Duodenal mucosa (tissue), 2 donors: ENCODE results near the gene OTOF.
A peak's percentile ranks its signal among the peaks of the same experiment; 100 is the strongest.

Source experiments
- H3K27ac ChIP-seq: one replicate; pipeline ENCODE4 v1.7.0; 2013; ENCODE audit warnings: low read depth, low read length
- H3K27me3 ChIP-seq, 2 donors: one replicate each; pipeline ENCODE4 v1.7.0; 2013; ENCODE audit warnings: low read length in 2 of 2, control low read depth in 1 of 2; ENCODE audit not compliant: insufficient read depth in 2 of 2, control insufficient read depth in 1 of 2
- H3K36me3 ChIP-seq, 2 donors: one replicate each; pipeline ENCODE4 v1.7.0; 2013; ENCODE audit warnings: low read length in 2 of 2, control low read depth in 1 of 2; ENCODE audit not compliant: insufficient read depth in 2 of 2, control insufficient read depth in 1 of 2
- H3K4me1 ChIP-seq, 2 donors: one replicate each; pipeline ENCODE4 v1.7.0; 2013; ENCODE audit warnings: low read length in 2 of 2, control low read depth in 1 of 2; ENCODE audit not compliant: insufficient read depth in 2 of 2, control insufficient read depth in 1 of 2
- H3K4me3 ChIP-seq, 2 donors: one replicate each; pipeline ENCODE4 v1.7.0; 2013; ENCODE audit warnings: low read length in 2 of 2, low read depth in 1 of 2
- H3K9ac ChIP-seq, 2 donors: one replicate each; pipeline ENCODE4 v1.7.0; 2013; ENCODE audit warnings: low read length in 2 of 2, low read depth in 1 of 2
- H3K9me3 ChIP-seq, 2 donors: one replicate each; pipeline ENCODE4 v1.7.0; 2013; ENCODE audit warnings: low read length in 2 of 2, control low read depth in 1 of 2; ENCODE audit not compliant: control insufficient read depth in 1 of 2

The OTOF gene

DNA sequence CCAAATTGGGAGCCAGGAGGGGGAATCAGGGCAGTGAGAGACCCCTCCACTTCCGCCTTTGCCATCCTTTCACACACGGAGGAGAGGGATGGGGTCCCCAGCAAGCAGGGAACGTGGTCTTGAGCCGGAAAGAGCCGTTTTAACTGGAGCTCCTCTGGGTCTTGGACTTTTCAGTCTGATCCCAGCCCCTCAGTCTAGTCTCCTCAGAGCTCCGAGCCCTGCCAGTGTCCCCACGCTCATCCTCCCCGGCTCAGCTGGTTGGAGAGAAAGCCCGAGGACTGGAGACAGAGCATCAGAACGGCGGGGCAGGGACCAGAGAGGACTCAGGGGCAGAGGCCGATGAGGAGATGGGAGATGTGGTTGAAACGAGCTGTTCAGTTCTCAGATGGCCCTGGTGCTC, 26.1 kb upstream of the OTOF start:
- Histone ChIP-seq H3K36me3 (no peaks in the 10 kb centered on the region), H3K9me3 (no peaks in the 10 kb centered on the region), H3K4me3 (peak overlapping the region; percentile 58 to 64), H3K27ac (no peak overlapping the region), H3K4me1 (peaks cover 3 to 10% of the 10 kb centered on the region in 2 donors), H3K9ac (peak overlapping the region in 1 of 2 donors; percentile 32), H3K27me3 (peaks cover 0 to 5% of the 10 kb centered on the region in 2 donors)

DNA sequence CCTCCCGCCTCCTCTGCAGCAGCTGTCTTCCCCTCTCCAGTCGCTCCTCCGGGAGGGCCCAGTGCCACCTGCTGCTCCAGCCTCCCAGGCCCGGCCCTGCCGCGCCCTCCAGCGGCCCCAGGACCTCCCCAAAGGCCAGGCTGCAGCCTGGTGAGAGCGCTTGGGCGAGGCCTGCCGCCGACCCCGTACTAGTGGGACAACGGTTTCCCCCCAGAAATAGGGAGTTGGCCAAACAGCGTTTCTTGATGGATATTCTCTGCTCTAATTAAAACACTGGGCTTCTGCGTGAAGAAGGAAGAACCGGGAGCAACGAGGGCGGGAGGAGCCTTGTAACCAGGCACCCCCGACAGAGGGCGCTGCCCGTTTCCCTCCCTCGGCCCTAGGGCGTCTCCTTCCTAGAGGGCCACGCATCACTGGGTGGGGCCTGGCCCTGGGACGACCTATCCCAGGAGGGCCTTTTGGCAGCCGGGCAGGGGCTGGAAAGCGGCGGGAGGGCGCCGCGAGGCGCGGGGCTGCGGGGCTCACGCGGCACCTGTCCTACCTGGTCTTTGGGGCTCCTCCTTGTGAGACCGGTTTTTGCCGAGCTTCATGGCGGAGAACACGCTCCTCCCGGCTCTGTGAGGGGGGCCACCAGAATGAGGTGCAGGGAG, 25.4 kb upstream of the OTOF start:
- no peak overlapping the region for H3K27ac ChIP-seq
- peak overlapping the region; percentile 58 to 64 for H3K4me3 ChIP-seq
- peaks cover 3 to 10% of the 10 kb centered on the region in 2 donors for H3K4me1 ChIP-seq
- H3K9ac ChIP-seq, result peak overlapping the region; percentile 43 to 65
- no peaks in the 10 kb centered on the region for H3K9me3 ChIP-seq
- peaks cover 0 to 5% of the 10 kb centered on the region in 2 donors for H3K27me3 ChIP-seq
- H3K36me3 ChIP-seq, result no peaks in the 10 kb centered on the region

DNA sequence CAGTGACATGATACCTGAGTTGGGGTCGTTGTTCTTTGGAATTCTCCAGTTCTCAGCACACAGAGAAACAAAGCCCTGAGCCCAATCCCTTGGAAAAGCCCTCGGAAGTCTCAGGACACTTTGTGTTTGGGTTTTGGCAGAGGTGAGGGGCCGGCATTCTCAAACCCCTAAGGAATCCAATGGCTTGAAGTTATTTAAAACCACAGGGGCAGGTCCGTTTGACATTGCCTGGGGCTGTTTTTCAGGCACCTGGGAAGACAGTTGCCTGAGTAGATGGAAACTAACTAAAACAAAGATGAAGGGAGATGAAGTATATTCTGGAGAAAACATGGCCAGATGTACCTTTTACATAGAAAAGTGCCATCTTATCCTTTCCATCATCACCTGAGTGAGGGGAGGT, 22.5 kb upstream of the OTOF start:
- no peak overlapping the region for H3K27ac ChIP-seq
- H3K9me3 ChIP-seq, result no peaks in the 10 kb centered on the region
- H3K4me1 ChIP-seq, result peaks cover 3 to 10% of the 10 kb centered on the region in 2 donors
- no peak overlapping the region for H3K9ac ChIP-seq
- peaks cover 0 to 5% of the 10 kb centered on the region in 2 donors for H3K27me3 ChIP-seq
- H3K4me3 ChIP-seq, result no peak overlapping the region
- H3K36me3 ChIP-seq, result no peaks in the 10 kb centered on the region

DNA sequence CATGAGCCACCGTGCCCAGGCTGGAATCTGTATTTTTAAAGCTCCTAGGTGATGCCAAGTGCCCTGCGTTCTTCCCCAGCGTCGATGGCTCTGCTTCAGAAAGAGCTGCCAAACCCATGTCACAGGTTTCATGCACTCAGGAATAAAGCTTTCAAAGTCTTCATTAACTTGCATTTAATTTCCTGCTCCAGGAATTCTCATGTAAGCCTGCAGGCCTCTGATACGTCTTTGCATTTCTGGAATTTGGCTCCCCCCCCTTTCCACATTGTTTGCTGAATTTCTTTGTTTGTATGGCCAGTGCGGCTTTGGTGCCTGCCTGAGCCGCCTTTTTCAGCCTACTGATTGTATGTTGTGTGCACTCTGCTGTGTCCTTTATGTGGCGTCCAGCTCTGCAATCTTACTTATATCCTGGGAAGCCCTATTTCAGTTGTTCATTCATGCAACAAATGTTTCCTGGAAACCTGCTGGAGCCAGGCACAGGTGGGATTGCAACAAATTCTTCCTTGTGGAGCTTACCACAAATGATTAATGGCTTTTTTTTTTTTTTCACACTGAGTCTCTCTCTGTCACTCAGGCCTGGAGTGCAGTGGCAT, 17.9 kb upstream of the OTOF start:
- Histone ChIP-seq H3K4me1 (peaks cover 0 to 10% of the 10 kb centered on the region in 2 donors), H3K9ac (no peak overlapping the region), H3K4me3 (no peak overlapping the region), H3K27me3 (no peaks in the 10 kb centered on the region), H3K9me3 (no peaks in the 10 kb centered on the region), H3K27ac (no peak overlapping the region), H3K36me3 (no peaks in the 10 kb centered on the region)

DNA sequence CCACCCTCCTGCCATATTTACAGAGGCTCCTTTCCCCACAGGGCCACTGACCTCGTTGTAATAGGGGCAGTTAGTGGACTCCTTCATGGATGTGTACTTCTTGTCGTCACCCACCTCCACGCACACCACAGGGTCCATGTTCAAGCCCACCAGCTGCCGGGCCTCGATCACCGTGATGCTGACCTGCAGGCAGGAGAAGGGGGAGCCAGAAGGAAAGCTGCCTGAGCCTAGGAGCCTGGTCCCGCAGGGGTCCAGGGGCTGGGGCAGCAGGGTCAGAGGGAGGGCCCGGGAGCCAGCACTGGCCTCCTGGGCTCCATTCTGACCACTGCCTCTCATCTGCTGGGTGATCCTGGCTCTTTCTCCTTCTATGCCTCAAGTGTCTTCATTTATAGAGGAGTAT, 17.0 kb upstream of the OTOF start:
- Histone ChIP-seq H3K9ac (no peak overlapping the region), H3K27me3 (no peaks in the 10 kb centered on the region), H3K4me1 (peaks cover 0 to 10% of the 10 kb centered on the region in 2 donors), H3K4me3 (no peak overlapping the region), H3K27ac (no peak overlapping the region), H3K36me3 (no peaks in the 10 kb centered on the region), H3K9me3 (no peaks in the 10 kb centered on the region)

DNA sequence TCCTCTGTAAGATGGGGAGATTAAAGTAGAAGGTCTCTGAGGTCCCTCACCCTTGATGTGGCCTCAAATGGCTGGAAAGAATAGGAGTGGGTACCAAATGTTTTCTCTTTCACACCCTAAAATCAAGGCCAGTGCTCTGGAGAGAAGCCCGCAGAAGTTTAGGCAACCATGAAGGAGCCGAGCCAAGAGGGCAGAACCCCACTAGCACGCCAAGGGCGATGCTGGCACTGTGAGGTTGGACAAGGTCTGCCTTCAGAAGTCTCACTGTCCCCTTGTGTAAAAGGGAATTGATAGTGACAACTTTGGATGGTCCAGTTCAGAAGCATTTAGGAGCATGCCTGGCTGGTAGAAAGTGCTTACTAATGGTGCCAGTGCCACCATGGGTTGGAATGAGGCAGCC, 16.3 kb upstream of the OTOF start:
- no peak overlapping the region for H3K27ac ChIP-seq
- H3K9me3 ChIP-seq, result no peaks in the 10 kb centered on the region
- H3K9ac ChIP-seq, result no peak overlapping the region
- no peak overlapping the region for H3K4me3 ChIP-seq
- H3K27me3 ChIP-seq, result no peaks in the 10 kb centered on the region
- H3K4me1 ChIP-seq, result peaks cover 0 to 10% of the 10 kb centered on the region in 2 donors
- H3K36me3 ChIP-seq, result no peaks in the 10 kb centered on the region

DNA sequence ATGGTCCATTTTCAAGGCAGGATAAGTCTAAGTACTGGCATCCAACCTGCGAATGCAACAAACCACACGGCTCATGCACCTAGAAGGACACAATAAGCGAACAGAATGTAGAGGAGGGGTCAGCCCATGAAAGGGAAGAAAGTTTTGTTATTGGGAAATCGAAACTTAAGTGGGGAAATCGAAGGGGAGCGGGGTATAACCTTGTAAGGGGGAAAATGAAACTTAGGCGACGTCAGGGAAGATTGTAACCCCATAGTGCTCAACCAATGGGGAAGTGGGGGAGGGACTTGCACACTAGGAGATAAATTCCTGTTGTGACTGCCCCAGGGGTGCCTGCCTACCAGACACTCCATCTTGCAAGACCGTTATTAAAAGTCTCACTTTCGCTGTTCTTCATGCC, 15.6 kb upstream of the OTOF start:
- H3K4me1 ChIP-seq, result peaks cover 0 to 10% of the 10 kb centered on the region in 2 donors
- H3K9ac ChIP-seq, result no peak overlapping the region
- H3K9me3 ChIP-seq, result no peaks in the 10 kb centered on the region
- H3K36me3 ChIP-seq, result no peaks in the 10 kb centered on the region
- no peak overlapping the region for H3K4me3 ChIP-seq
- no peak overlapping the region for H3K27ac ChIP-seq
- no peaks in the 10 kb centered on the region for H3K27me3 ChIP-seq

DNA sequence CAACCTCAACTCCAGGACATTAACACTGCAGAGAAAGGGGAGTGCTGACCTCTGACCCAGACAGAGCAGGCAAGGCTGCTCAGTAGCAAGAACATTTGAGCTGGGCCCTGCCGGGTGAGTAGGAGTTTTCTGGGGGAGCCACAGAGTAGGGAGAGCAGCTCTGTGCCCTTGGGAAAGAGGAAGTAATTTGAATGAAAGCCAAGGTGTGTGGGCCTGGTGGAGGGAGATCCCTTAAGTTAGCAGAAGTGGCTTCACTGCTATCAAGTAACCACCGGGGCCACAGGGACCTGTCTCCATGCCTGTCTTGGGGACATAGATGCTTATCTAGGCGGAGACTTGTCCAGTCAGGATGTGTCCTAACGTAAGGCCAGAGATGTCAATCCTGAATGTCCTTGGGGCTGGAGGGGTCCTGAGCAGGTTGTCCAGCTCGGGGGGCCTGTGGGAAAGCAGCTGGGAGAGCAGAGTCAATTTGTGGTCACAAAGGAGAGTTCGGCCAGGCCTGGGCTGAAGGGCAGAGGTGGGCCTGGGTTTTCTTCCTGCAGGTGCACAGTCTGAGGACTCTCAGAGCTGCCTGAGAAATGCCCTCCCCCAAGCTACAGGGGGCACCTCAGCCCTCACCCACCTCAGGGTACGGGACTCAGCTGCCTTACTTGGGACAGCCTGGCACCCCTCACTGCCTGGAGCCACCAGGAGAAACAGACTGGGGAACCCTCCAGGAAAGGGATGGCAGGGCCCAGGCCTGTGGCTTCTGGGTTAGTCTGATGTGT, 15.0 kb upstream of the OTOF start:
- H3K4me1 ChIP-seq, result peaks cover 0 to 10% of the 10 kb centered on the region in 2 donors
- no peaks in the 10 kb centered on the region for H3K27me3 ChIP-seq
- H3K9ac ChIP-seq, result no peak overlapping the region
- H3K4me3 ChIP-seq, result no peak overlapping the region
- no peaks in the 10 kb centered on the region for H3K9me3 ChIP-seq
- no peaks in the 10 kb centered on the region for H3K36me3 ChIP-seq
- H3K27ac ChIP-seq, result no peak overlapping the region

DNA sequence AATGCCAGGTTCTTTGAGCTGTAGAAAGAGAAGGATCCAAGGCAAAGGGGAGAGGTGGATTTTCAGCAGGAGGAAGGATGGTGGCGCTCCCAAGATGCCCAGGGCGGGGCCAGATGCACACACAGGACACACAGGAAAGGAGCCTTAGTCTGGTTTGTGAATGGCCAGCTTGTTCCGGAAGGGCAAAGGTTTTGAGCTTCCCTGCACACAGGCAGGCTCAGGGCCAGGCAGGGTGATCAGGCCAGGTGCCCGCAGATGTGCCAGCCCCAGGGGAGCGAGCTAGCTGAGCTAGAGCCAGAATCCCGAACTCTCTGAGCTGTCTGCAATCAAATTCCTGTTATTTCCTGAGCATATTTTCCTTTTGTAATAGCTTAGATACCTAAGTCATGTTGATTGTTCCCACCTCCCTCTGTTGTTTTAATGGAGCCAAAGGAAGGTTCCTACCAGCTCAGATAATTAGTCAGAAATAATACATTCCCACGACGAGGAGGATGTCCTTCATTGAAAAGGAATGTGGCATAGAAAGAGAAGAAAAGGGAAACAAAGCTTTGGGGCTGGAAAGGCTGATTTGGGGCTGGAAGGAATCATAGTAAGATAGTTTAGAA, 13.7 kb upstream of the OTOF start:
- Histone ChIP-seq H3K27ac (no peak overlapping the region), H3K36me3 (no peaks in the 10 kb centered on the region), H3K4me3 (no peak overlapping the region), H3K9me3 (no peaks in the 10 kb centered on the region), H3K9ac (no peak overlapping the region), H3K4me1 (peaks cover 0 to 10% of the 10 kb centered on the region in 2 donors), H3K27me3 (no peaks in the 10 kb centered on the region)
